ENCODE data around the gene SNUPN. TPM values are rescaled to one million over a fixed set of nuclear protein-coding genes. Genes with fewer than 3 reads are reported as not detected.
"Not testable (repeated sequence)": the region's sequence is repeated elsewhere in the genome, so short reads cannot be mapped to it uniquely, and the experiment has no call there.

SNUPN gene
- total RNA-seq, 1 experiment from 2014 or later = 12.5 TPM

- no peak for TF ChIP-seq CTCF (IDR thresholded peaks at IDR 0.05; ENCODE audit: insufficient read depth in 1 of 2, low read depth in 1 of 2, low read length in 1 of 2, severe bottlenecking in 1 of 2, unreplicated experiment in 1 of 2)
These were observed 36.5 kb downstream of the SNUPN start for GRCh38 chr15:75589071-75589470.

GRCh38 chr15:75586422-75586821, 39.1 kb downstream of the SNUPN start:
- CTCF ChIA-PET = not testable (repeated sequence)

More at GRCh38 chr15:75589071-75589470, 36.5 kb downstream of the SNUPN start:
- Mint-ChIP-seq H3K36me3 (ENCODE audit: insufficient read depth, unreplicated experiment) (peaks cover 4% of the 10 kb centered on the region), H3K4me1 (ENCODE audit: low read depth, unreplicated experiment) (peaks cover 10% of the 10 kb centered on the region), H3K27me3 (ENCODE audit: insufficient read depth, unreplicated experiment) (no peaks in the 10 kb centered on the region), H3K4me3 (ENCODE audit: unreplicated experiment) (no peak overlapping the region), H3K9me3 (ENCODE audit: unreplicated experiment) (no peaks in the 10 kb centered on the region), H3K27ac (ENCODE audit: unreplicated experiment) (no peak overlapping the region)
- DNase-seq = no peak
- Histone ChIP-seq H3K4me3 (ENCODE audit: low read depth, low read length) (no peak overlapping the region), H3K9me3 (no peaks in the 10 kb centered on the region), H3K4me1 (peaks cover 12% of the 10 kb centered on the region), H3K36me3 (ENCODE audit: control insufficient read depth, insufficient read depth, low read length) (no peaks in the 10 kb centered on the region), H3K27me3 (replicated peaks; ENCODE audit: control insufficient read depth, insufficient read depth, low read length) (no peaks in the 10 kb centered on the region)
- no TSS peak for BruUV-seq (replicated peaks)
- CTCF ChIA-PET = no interaction called here
- intact Hi-C loops (cut with micrococcal nuclease; ENCODE audit: unreplicated experiment) = no loop called here
- POLR2A ChIA-PET = no interaction called here

GRCh38 chr15:75584121-75584520, 41.4 kb downstream of the SNUPN start:
- no peaks in the 10 kb centered on the region for H3K27me3 ChIP-seq (replicated peaks; ENCODE audit: control insufficient read depth, insufficient read depth, low read length)
- no TSS peak for BruUV-seq (replicated peaks)
- intact Hi-C loops (cut with micrococcal nuclease; ENCODE audit: unreplicated experiment) = no loop called here
- DNase-seq = no peak
- H3K4me1 ChIP-seq = peaks cover 5% of the 10 kb centered on the region
- H3K4me1 Mint-ChIP-seq (ENCODE audit: low read depth, unreplicated experiment) = peaks cover 5% of the 10 kb centered on the region
- H3K36me3 Mint-ChIP-seq (ENCODE audit: insufficient read depth, unreplicated experiment) = peaks cover 4% of the 10 kb centered on the region
- CTCF ChIA-PET = no interaction called here
- H3K9me3 ChIP-seq = no peaks in the 10 kb centered on the region
- H3K27me3 Mint-ChIP-seq (ENCODE audit: insufficient read depth, unreplicated experiment) = no peaks in the 10 kb centered on the region
- POLR2A ChIA-PET = no interaction called here
- no peak for TF ChIP-seq CTCF (IDR thresholded peaks at IDR 0.05; ENCODE audit: insufficient read depth in 1 of 2, low read depth in 1 of 2, low read length in 1 of 2, severe bottlenecking in 1 of 2, unreplicated experiment in 1 of 2)
- H3K4me3 Mint-ChIP-seq (ENCODE audit: unreplicated experiment) = no peak overlapping the region
- H3K36me3 ChIP-seq (ENCODE audit: control insufficient read depth, insufficient read depth, low read length) = no peaks in the 10 kb centered on the region
- H3K4me3 ChIP-seq (ENCODE audit: low read depth, low read length) = no peak overlapping the region
- no peak overlapping the region for H3K27ac Mint-ChIP-seq (ENCODE audit: unreplicated experiment)
- H3K9me3 Mint-ChIP-seq (ENCODE audit: unreplicated experiment) = no peaks in the 10 kb centered on the region

More at GRCh38 chr15:75586422-75586821, 39.1 kb downstream of the SNUPN start:
- H3K9me3 Mint-ChIP-seq (ENCODE audit: unreplicated experiment); H3K27me3 ChIP-seq (replicated peaks; ENCODE audit: control insufficient read depth, insufficient read depth, low read length); H3K9me3 ChIP-seq; H3K27me3 Mint-ChIP-seq (ENCODE audit: insufficient read depth, unreplicated experiment); H3K36me3 Mint-ChIP-seq (ENCODE audit: insufficient read depth, unreplicated experiment); H3K4me1 Mint-ChIP-seq (ENCODE audit: low read depth, unreplicated experiment); DNase-seq; intact Hi-C loops (cut with micrococcal nuclease; ENCODE audit: unreplicated experiment); POLR2A ChIA-PET; H3K4me3 Mint-ChIP-seq (ENCODE audit: unreplicated experiment); H3K36me3 ChIP-seq (ENCODE audit: control insufficient read depth, insufficient read depth, low read length); H3K4me1 ChIP-seq; H3K27ac Mint-ChIP-seq (ENCODE audit: unreplicated experiment); BruUV-seq (replicated peaks); H3K4me3 ChIP-seq (ENCODE audit: low read depth, low read length): not testable (repeated sequence)

DNA sequence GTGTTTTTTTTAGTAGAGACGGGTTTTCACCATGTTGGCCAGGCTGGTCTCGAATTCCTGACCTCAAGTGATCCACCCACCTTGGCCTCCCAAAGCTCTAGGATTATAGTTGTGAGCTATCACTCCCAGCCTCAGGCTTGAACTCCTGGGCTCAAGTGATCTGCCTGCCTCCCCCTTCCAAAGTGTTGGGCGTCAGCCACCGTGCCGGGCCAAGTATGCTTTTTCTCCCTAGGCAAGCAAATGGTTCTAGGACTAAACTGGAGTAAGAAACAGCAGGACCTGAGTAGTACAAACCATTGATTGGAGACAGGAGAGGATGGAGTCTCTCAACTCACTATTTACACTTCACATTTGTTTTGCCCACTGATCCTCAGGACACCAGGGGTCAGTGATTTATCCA, 41.8 kb downstream of the SNUPN start:
- ChIA-PET POLR2A (no interaction called here), CTCF (interaction anchor here (0.6 kb wide), 1 partner anchor 64 kb away, joined by 3 read pairs; the partner anchor contains the start of gene SNX33)
- Mint-ChIP-seq H3K36me3 (ENCODE audit: insufficient read depth, unreplicated experiment) (peaks cover 4% of the 10 kb centered on the region), H3K4me3 (ENCODE audit: unreplicated experiment) (no peak overlapping the region), H3K27ac (ENCODE audit: unreplicated experiment) (no peak overlapping the region), H3K4me1 (ENCODE audit: low read depth, unreplicated experiment) (peaks cover 5% of the 10 kb centered on the region), H3K9me3 (ENCODE audit: unreplicated experiment) (no peaks in the 10 kb centered on the region), H3K27me3 (ENCODE audit: insufficient read depth, unreplicated experiment) (no peaks in the 10 kb centered on the region)
- no TSS peak for BruUV-seq (replicated peaks)
- Histone ChIP-seq H3K4me3 (ENCODE audit: low read depth, low read length) (no peak overlapping the region), H3K36me3 (ENCODE audit: control insufficient read depth, insufficient read depth, low read length) (no peaks in the 10 kb centered on the region), H3K4me1 (peaks cover 5% of the 10 kb centered on the region), H3K27me3 (replicated peaks; ENCODE audit: control insufficient read depth, insufficient read depth, low read length) (no peaks in the 10 kb centered on the region), H3K9me3 (no peaks in the 10 kb centered on the region)
- no peak for TF ChIP-seq CTCF (IDR thresholded peaks at IDR 0.05; ENCODE audit: insufficient read depth in 1 of 2, low read depth in 1 of 2, low read length in 1 of 2, severe bottlenecking in 1 of 2, unreplicated experiment in 1 of 2)
- intact Hi-C loops (cut with micrococcal nuclease; ENCODE audit: unreplicated experiment) = no loop called here
- no peak for DNase-seq

DNA sequence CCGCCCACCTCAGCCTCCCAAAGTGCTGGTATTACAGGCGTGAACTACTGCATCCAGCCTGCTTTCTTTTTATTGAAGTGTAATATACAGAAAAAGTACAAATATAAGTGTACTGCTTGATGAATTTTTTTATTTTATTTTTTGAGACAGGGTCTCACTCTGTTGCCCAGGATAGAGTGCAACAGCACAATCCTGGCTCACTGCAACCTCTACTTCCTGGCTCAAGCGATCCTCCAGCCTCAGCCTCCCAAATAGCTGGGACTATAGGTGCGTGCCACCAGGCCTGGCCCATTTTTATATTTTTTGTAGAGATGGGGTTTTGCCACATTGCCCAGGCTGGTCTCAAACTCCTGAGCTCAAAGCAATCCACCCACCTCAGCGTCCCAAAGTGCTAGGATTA, 42.6 kb downstream of the SNUPN start:
- BruUV-seq (replicated peaks); H3K9me3 ChIP-seq; H3K4me3 ChIP-seq (ENCODE audit: low read depth, low read length); H3K27me3 ChIP-seq (replicated peaks; ENCODE audit: control insufficient read depth, insufficient read depth, low read length); intact Hi-C loops (cut with micrococcal nuclease; ENCODE audit: unreplicated experiment); H3K27ac Mint-ChIP-seq (ENCODE audit: unreplicated experiment); H3K4me1 Mint-ChIP-seq (ENCODE audit: low read depth, unreplicated experiment); H3K9me3 Mint-ChIP-seq (ENCODE audit: unreplicated experiment); POLR2A ChIA-PET; H3K36me3 ChIP-seq (ENCODE audit: control insufficient read depth, insufficient read depth, low read length); H3K4me1 ChIP-seq; H3K27me3 Mint-ChIP-seq (ENCODE audit: insufficient read depth, unreplicated experiment); H3K4me3 Mint-ChIP-seq (ENCODE audit: unreplicated experiment); DNase-seq; H3K36me3 Mint-ChIP-seq (ENCODE audit: insufficient read depth, unreplicated experiment): not testable (repeated sequence)
- CTCF ChIA-PET = interaction anchor here (0.6 kb wide), 1 partner anchor 65 kb away, joined by 3 read pairs; the partner anchor contains the start of gene SNX33

Measured in Caco-2 (cell line).